Colonic mucosa (tissue), 4 donors: ENCODE measurements around the gene PNLIPRP1. TPM values are rescaled to one million over a fixed set of nuclear protein-coding genes. Genes with fewer than 3 reads are reported as not detected.

ENCODE experiments used
- DNase-seq: peaks from one replicate; pipeline ENCODE4 v3.0.0-alpha.2; 2020
- H3K27ac ChIP-seq: fragments of 200-600 bp; one replicate; pipeline ENCODE4 v1.8.0; 2021
- H3K27me3 ChIP-seq: fragments of 200-600 bp; one replicate; pipeline ENCODE4 v1.8.0; 2021
- H3K36me3 ChIP-seq: fragments of 200-600 bp; one replicate; pipeline ENCODE4 v1.8.0; 2021
- H3K4me1 ChIP-seq: fragments of 200-600 bp; one replicate; pipeline ENCODE4 v1.8.0; 2021; ENCODE audit warnings: mild to moderate bottlenecking
- H3K4me3 ChIP-seq: fragments of 200-600 bp; one replicate; pipeline ENCODE4 v1.8.0; 2021
- H3K9ac ChIP-seq, 2 donors: one replicate each; pipeline ENCODE4 v1.7.0; 2013; ENCODE audit warnings: control low read depth in 2 of 2, low read depth in 2 of 2, low read length in 2 of 2
- H3K9me3 ChIP-seq: fragments of 200-600 bp; one replicate; pipeline ENCODE4 v1.8.0; 2021
- intact Hi-C: fragments of 100-400 bp; cut with DNase I; formaldehyde crosslinking; loops from one replicate; pipeline ENCODE4 v1.14.1; 2022
- total RNA-seq, 2 donors: library from RNA; stranded (reverse); fragmentation: NEBNext Ultra II Directional in 1 of 2; extraction: Animal tissue kit (Norgen Biotek cat#: 25700) in 1 of 2; gene quantifications; one replicate each; pipeline ENCODE4 v1.2.1, GENCODE V29; 2021
- TF ChIP-seq, protein P1 (sequence below): fragments of 200-600 bp; IDR thresholded peaks from one replicate; pipeline ENCODE4 v1.8.0; 2022; ENCODE audit warnings: antibody characterized with exemption, mild to moderate bottlenecking
- donor health status: healthy.
- donor health status: DM: no; HTN: no; CAD: no.
- donor health status: DM: no; HTN: no; CAD: no.

Gene PNLIPRP1
- total RNA-seq, 2 donors from 2014 or later: 2.5 TPM; not detected in 1

DNA sequence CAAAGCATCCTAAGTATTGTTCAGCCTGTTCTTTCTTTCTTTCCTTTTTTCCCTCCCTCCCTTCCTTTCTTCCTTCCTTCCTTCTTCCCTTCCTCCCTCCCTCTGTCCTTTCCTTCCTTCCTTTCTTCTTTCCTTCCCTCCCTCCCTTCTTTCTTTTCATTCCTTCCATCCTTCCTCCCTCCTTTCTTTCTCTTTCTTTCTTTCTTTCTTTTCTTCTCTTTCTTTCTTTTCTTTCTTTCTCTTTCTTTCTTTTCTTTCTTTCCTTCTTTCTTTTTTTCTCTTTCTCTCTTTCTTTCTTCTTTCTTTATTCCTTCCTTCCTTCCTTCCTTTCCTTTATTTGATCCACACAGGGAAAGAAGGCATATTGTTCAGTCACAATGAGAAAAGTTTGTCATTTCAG lies 23.8 kb upstream of the PNLIPRP1 start:
- Histone ChIP-seq H3K27me3 (no peaks in the 10 kb centered on the region), H3K9ac (no peak overlapping the region), H3K4me3 (no peak overlapping the region), H3K9me3 (no peaks in the 10 kb centered on the region), H3K36me3 (no peaks in the 10 kb centered on the region), H3K27ac (no peak overlapping the region), H3K4me1 (no peaks in the 10 kb centered on the region)
- intact Hi-C loops: no loop called here
- no peak for DNase-seq
- TF ChIP-seq, protein P1, sequence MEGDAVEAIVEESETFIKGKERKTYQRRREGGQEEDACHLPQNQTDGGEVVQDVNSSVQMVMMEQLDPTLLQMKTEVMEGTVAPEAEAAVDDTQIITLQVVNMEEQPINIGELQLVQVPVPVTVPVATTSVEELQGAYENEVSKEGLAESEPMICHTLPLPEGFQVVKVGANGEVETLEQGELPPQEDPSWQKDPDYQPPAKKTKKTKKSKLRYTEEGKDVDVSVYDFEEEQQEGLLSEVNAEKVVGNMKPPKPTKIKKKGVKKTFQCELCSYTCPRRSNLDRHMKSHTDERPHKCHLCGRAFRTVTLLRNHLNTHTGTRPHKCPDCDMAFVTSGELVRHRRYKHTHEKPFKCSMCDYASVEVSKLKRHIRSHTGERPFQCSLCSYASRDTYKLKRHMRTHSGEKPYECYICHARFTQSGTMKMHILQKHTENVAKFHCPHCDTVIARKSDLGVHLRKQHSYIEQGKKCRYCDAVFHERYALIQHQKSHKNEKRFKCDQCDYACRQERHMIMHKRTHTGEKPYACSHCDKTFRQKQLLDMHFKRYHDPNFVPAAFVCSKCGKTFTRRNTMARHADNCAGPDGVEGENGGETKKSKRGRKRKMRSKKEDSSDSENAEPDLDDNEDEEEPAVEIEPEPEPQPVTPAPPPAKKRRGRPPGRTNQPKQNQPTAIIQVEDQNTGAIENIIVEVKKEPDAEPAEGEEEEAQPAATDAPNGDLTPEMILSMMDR: no peak

DNA sequence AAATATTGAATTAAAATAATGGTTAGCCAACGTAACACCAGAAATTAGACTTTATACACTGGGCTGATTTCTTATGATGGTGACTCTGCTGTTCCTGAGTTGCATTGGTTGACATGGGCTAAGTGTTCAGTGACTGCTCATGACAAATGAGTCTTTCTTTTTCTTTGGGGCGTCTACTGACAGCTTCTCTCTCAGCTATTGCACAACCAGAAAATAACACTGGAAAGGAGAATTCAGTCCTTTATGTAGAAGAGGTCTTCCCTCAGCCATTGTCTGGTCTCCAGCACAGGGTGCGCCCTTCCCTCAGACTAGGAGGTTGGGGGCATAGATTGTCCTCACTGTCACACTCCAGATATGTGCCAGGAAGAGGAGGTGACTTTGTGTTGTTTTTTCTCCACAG lies 23.4 kb upstream of the PNLIPRP1 start:
- intact Hi-C loops: no loop called here
- Histone ChIP-seq H3K27me3 (no peaks in the 10 kb centered on the region), H3K4me3 (no peak overlapping the region), H3K27ac (no peak overlapping the region), H3K36me3 (no peaks in the 10 kb centered on the region), H3K4me1 (no peaks in the 10 kb centered on the region), H3K9ac (no peak overlapping the region), H3K9me3 (no peaks in the 10 kb centered on the region)
- TF ChIP-seq, protein P1: no peak
- DNase-seq: no peak

DNA sequence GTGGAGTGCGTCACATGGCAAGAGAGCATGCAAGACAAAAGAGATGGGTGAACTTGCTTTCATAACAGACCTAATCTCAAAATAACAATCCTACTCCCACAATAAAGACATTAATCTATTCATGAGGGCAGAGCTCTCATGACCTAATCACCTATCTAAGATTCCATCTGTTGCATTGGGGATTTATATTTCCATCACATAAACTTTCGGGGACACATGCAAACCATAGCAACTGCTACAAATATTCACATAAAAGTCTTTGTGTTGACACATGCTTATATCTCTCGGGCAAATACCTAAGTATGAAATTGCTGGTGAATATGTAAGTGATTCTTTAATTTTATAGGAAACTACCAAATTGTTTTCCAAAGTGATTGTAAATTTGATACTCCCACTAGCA lies 16.0 kb upstream of the PNLIPRP1 start:
- H3K27me3 ChIP-seq: no peaks in the 10 kb centered on the region
- intact Hi-C loops: no loop called here
- TF ChIP-seq, protein P1: no peak
- no peak overlapping the region for H3K9ac ChIP-seq
- no peaks in the 10 kb centered on the region for H3K36me3 ChIP-seq
- H3K9me3 ChIP-seq: no peaks in the 10 kb centered on the region
- DNase-seq: no peak
- no peak overlapping the region for H3K27ac ChIP-seq
- H3K4me1 ChIP-seq: no peaks in the 10 kb centered on the region
- no peak overlapping the region for H3K4me3 ChIP-seq

DNA sequence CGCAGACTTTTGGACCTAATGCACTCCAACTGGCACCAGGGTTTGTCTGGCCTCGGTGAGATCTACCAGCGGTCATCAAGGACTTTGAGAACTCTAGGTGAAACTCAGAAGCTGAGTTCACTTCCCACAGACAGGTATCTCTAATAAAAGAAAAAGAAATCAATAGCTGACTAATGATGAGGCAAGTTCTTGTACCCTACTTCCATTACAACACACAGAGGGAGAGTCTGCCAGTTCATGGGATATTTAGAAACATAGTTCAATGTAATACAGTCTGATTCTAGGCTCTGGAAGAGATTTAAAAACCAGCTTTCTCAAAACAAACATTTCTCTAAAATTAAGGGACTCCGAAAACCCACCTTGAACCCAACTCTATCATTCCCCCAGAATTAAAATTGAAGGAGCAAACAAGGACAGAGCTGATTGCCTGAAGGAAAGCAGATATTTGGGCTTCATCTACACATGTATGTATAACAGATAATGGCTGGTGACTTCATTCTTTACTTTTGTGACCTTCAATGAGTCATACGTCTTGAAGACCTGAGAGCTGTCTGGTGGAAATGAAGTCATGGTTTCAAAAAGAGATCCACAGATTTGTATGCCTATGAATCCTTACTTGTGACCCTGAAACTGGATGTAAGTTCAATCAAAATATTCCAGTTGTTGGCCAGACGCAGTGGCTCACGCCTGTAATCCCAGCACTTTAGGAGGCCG lies 2.7 kb upstream of the PNLIPRP1 start:
- intact Hi-C loops: no loop called here

DNA sequence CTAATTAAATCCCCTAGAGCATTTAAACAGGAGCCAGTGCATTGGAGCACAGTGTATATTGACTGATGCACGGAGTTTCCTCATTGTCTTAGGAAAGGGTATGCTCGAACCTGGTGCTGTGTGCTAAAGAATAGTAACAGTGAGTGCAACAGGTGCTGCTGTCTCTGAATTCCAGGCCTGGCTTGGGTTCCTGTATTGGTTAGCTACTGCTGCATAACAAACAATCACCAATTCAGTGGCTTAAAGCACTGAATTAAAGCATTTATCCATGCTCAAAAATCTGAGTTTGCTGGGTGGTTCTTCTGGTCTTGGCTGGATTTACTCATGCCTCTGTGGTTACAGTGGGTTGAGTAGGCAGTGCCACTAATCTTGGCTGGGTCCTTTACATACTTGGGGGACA lies 1.8 kb upstream of the PNLIPRP1 start:
- Histone ChIP-seq H3K9me3 (no peaks in the 10 kb centered on the region), H3K36me3 (no peaks in the 10 kb centered on the region), H3K27ac (no peak overlapping the region), H3K4me3 (no peak overlapping the region), H3K9ac (no peak overlapping the region), H3K27me3 (no peaks in the 10 kb centered on the region), H3K4me1 (peaks cover 5% of the 10 kb centered on the region)
- DNase-seq: no peak
- intact Hi-C loops: no loop called here
- TF ChIP-seq, protein P1: no peak

More for the DNA sequence above, 2.7 kb upstream of the PNLIPRP1 start:
- TF ChIP-seq, protein P1: no peak
- Histone ChIP-seq H3K4me1 (peaks cover 5% of the 10 kb centered on the region), H3K4me3 (no peak overlapping the region), H3K9me3 (no peaks in the 10 kb centered on the region), H3K36me3 (no peaks in the 10 kb centered on the region), H3K9ac (no peak overlapping the region), H3K27ac (no peak overlapping the region), H3K27me3 (no peaks in the 10 kb centered on the region)
- DNase-seq: no peak
